Left hindlimb (tissue), 1 donor: ENCODE data around the gene YTHDF1.
"Not testable (repeated sequence)": the region's sequence is repeated elsewhere in the genome, so short reads cannot be mapped to it uniquely, and the experiment has no call there.

Source experiments
- DNase-seq: peaks from one replicate; pipeline ENCODE4 v3.0.0-alpha.2; 2018

The YTHDF1 gene

DNA sequence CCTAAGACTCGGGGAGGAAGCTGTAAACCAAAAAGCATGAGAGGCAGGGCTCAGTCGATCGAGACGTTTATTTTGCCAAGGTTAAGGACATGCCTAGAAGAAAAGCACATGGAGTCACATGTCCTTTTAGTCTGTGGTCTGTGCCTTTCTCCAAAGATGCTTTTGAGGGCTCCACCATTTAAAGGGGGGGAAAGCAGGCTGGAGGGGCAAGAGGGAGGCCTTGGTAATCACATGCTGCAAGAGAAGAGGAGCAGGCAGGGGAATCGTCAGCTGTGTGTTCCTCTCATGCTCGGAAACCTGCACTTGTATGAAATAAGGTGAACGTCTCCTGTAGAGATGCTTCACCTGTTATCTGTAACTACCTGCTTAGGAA, 9.1 kb upstream of the YTHDF1 start:
- DNase-seq: no peak

DNA sequence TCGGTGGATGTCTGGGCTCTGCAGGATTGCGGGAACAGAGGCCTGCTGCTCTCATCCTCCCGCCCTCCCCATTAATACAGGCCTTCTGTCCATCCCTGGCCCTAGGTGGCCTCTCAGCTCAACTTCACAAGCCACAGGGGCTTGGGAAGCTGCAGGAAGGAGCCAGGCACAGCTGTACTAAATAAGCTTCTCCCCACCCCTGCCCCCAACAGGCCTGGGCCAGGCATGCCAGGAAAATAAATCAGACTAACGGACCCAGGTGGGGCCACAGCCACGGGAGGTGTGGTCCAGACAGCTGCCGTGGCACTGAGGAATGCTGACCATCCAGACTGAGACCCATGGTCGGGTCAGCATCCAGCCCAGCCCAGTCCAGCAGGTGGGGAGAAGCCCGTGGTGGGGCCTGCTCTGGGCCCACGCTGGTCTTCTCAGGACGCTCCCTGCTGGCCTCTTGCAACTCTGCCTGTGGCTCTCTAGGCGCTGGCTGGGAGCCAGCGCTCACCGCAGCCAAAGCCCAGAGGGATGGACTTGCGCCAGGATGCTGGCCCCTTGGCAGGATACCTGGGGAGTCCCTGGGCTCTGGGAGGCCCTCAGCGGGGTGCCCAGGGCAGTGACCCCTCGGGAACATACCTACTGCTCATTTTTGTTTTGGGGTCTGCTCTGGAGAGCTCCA, 8.6 kb upstream of the YTHDF1 start:
- no peak for DNase-seq

DNA sequence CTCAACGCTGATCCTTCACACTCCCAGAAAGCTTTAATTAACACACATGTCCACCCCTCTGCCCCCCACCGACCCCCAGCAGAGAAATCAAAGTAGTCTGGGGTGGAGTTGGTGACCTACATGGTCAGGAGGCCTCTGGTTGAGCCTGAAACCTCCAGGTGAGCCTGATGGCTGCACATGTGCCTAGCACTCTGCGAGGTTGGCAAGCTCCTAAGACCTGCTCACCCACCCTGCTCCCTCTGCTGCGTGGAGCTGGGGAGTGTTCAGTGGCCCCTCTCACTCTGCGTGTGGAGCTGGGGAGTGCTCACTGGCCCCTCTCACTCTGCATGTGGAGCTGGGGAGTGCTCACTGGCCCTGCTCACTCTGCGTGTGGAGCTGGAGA, 7.9 kb upstream of the YTHDF1 start:
- DNase-seq: no peak

DNA sequence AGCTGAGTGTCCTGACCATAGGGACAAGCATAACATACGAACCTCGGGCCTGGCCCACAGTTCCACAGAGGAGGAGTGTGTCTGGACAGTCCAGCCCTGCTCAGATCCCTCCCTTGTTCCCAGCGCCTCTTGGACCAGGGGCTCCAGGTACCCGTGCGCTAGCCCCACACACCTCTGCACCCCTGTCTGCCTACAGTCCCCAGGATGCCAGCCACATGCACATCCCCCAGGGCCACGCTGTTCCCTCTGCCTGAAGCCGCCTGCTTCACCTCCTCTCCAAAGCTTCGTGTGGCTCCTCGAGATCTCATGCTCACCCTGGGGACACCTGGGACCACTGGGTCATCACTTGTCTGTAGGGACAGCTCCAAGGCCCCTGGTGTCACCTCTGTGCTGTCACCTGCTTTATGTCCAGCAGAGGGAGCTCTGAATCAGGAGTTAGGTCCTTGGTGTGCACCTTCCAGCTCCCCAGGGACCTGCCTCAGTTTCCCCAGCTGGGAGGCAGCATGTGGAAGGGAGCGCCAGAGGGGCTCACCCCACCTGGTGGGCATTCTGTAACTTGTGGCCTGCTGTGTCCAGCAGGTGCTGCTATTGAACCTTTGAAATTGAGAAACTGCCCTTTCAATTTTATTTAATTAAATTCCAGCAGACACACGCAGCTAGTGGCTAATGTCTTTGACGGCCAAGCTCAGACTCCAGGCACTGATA, 7.3 kb upstream of the YTHDF1 start:
- DNase-seq: no peak

DNA sequence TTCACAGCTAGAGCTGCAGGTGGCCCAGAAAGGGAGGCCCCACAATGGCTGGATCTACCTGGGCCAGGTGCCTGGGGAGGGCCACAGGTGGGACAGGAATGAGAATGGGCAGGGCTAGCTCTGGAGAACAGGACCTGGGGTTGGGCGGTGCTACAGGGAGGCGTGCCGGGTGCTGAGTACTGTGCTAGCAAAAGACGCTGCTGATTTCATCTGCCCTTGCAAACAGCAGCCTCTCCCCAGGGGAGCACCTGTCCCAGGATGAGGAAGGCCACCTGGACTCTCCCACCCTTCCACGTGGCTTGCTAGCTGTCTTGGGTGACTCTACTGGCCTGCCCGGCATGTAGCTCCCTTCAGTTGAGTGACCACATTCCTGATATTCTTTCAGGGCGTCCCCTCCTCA, 6.6 kb upstream of the YTHDF1 start:
- DNase-seq: no peak

DNA sequence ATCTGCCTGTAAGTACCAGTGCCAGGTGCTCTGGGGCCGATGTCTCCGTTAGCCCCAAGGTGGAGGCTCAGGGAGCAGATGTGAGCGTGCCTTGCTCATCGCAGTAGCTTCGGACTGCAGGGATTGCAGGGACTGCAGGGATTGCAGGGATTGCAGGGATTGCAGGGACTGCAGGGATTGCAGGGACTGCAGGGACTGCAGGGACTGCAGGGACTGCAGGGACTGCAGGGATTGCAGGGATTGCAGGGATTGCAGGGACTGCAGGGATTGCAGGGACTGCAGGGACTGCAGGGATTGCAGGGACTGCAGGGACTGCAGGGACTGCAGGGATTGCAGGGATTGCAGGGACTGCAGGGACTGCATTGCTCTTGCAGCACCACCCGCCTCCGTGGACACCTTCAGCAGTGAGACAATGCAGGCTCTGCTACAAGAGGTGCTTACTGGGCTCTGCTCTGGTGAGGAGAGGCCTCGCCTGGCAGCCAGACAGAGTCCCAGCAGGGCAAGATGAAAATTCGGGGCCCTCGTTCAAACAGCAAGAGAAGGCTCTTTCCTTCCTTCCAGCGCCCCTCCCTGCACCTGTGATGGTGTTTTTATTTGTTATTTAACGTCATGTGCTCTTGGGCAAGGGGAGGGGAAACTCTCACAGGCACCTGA, 5.6 kb upstream of the YTHDF1 start:
- DNase-seq: not testable (repeated sequence)

DNA sequence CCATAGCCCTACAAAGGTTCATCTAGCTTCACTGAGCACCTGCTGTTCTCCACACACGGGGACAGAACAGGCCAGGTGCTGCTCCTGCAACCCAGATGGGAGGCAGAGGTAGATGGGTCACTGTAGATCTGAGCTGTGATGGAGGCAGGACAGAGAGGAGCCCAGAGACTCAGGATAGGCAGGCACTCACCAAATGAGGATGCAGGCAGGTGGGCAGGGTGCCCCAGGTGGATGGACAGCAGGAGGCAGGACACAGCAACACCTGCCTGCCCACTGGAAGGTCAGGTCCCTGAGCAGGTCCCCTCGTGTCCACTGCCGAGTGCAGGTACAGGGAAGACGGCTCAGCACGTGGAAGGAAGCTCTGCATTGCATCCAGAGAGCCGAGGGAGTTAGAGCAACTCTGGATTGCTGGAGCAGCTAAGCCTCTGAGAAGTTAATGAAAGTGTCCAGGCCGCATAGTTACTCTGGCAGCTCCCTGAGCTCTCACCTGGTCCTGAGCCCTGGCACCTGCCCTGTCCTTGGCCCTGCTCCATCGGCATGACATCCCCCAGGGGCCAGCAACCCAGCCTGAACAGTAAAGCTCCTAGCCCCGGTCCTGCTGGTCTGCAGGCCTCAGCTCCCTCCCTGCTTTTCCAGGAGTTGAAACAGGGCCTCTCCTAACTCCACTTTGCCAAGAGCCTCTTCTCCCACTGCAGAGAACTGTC, 4.9 kb upstream of the YTHDF1 start:
- no peak for DNase-seq

DNA sequence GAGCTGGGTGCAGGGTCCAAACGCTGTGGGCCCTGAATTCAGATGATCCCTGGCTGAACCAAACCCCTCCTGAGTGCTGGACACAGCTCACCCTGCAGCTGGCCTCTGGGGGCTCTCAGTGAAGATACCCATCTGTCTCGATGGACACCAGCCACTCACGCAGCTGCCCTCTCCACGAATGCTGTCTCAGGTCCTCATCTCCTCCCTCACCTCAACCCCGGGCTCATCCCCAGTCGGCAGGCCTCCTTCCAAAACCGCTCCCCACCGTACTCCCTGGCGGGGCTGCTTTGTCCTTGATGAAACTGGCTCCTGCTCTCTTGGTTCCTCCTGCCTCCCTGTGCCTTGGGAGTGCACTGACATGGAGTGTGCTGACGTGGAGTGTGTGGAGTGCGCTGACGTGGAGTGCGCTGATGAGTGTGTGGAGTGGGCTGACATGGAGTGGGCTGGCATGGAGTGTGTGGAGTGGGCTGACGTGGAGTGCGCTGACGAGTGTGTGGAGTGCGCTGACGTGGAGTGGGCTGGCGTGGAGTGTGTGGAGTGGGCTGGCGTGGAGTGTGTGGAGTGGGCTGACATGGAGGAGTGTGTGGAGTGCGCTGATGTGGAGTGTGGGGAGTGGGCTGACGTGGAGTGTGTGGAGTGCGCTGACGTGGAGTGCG, 4.1 kb upstream of the YTHDF1 start:
- no peak for DNase-seq

DNA sequence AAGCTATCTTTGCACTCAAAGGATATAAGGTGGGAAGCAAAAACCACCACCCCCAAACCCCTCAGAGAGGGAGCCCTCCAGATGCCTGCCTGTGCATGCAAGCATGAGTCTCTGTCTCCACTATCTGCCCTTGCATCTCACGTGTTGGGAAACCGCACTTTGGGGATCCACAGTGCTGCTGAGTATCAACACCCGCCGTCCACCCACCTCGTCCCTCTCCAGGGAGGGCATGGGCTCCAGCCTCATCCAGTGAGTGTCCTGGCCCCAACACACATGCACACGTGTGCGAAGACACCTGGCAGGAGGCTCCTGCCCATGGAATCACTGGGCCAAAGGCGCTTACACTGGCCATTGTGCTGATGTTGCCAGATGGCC, 3.5 kb upstream of the YTHDF1 start:
- no peak for DNase-seq

DNA sequence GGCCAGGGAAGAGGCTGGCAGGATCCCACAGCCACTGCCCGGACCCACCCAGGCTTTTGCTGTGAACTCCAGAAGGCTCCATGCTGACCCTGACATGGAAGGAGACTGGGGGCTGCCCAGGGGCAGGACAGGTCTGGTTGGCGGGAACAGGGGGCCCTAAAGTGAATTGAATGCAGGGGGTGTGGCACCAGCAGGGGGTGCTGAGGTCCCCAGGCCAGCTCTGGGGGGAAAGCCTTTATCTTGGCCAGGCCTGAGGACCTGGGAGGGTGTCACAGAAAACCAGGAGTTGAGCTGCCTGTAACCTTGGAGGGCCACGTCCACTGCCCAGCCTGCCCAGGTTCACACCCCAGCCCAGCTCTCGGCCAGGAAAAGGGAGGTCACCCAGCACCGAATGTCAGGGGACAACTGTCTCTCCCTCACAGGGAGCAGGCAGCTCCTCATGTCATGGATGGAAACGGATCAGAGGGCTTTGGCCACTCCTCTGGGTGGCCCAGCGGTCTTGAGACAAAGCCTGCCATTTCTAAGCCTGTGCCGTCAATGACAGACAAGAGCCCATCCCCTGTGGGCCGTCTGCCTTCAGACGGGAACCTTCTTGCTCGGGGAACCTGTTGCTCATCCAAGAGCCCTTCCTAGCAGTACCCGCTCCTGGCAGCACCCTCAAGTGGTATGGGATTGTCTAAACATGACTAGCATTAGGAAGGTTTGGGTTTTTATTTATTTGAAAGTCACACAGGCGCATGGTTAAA, 2.9 kb upstream of the YTHDF1 start:
- DNase-seq: no peak

DNA sequence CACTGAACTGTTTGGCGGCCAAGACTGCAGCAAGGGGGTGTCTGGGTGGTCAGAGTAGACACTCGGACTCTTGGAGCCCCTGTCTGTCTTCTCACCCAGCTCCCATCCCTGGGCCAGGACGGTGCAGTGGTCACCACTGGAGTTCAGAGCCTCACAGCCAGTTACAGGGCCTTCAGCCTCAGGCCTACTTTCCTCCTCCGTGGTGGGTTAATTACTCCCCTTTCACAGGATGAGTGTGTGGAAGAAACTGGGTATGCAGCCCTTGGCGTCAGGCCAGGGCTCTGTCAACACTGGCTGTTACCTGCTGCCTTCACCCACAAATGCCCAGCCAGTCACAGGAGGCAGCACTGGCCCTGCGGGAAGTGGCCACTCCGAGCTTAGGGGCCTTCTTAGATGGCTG, 1.8 kb upstream of the YTHDF1 start:
- DNase-seq: no peak

DNA sequence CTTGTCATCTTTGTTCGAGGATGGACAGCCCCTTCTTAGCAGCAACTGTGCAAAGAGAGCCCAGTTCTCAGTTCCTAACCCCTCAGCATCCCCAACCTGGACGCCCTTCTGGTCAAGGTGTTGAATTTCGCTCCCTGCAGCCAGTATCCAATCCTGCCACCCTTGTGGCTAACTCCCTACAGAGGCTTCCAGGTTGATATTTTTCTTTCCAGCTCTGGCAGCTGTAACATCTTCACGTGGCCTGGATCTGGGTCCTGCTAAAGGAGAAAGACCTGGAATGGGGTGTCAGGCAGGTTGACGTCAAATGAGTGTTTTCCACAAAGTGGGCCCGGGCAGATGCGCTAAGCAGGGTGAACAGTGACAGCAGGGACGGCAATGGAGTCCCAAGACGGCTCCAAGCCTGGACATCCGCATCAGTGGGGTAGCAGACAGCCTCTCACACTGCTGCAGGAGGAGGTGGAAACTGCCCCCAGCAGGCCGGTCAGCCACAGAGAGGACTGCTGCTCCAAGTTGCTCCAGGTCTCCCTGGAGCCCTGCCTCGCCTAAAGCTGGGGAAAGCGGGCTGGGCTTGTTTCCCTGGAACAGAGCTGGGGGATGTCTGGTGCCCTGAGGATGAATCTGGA, 1.0 kb upstream of the YTHDF1 start:
- no peak for DNase-seq

DNA sequence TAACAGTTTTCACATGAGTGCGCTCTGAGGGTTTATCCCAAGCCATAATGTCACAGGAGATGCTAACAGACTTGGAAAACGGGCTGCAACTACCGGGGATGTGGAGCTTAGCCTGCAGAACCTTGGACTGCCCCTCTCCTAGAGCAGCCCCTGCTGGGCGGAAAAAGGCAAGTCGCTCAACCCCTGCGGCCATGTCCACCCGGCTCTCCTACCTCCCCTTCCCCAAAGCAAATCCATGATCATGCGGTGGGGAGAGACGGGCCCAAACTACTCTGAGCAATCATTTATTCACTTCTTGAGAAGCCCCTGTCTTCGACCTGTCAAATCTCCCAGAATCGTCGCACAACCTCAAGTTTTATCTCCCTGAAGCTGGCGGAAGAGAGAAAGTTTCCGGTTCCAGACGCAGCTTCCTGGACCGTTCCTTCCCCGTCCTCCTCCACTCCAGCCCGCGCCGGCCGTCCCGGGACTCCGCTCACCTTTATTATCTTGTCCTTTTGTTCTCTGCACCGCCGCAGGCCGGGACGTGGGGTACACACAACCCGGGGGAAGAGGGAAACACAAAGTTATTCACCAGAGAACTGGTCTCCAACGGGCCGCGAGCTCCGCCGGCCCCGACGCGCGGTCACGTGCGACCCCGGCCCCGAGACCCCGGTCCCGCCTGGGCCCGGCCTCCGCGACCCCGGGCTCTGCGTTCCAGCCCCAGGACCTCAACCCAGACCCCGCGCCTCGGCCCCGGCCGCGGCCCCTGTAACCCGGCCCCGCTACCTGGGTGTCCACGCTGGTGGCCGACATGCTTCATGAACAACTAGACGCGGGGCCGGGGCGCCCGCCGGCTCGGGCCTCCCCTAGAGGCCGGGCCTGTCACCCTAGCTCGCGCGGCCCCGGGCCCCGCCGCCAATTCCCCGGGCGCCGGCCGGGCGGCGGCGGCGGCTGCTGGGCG, 560 bp downstream of the YTHDF1 start:
- DNase-seq: no peak

DNA sequence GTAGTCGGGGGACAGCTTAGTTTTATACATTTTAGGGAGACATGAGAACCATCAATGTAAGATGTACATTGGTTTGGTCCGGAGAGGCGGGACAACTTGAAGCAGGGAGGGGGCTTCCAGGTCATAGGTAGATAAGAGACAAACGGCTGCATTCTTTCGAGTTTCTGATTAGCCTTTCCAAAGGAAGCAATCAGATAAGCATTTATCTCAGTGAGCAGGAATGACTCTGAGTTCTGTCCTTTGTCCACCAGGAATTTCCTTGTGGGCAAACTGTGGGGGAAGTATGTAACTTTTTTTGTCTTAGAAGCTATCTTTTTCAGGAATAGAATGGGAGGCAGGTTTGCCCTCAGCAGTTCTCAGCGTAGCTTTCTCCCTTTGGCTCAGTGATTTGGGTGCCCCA, 1.4 kb downstream of the YTHDF1 start:
- no peak for DNase-seq

DNA sequence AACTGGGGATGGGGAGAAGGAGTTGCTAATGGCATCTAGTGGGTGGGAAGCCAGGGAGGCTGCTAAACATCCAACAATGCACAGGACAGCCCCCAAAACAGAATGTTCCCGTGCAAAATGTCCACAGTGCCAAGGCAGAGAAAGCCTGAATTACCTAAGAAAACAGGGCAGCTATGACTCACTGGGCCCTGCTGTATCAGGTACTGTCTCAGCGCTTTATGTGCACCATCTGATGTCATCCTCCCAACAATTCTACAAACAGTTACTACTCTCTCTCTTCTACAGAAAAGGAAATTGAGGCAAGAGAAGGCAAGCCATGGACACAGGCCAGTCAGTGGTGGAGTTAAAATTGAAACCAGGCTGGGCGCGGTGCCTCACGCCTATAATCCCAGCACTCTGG, 3.1 kb downstream of the YTHDF1 start:
- DNase-seq: no peak

DNA sequence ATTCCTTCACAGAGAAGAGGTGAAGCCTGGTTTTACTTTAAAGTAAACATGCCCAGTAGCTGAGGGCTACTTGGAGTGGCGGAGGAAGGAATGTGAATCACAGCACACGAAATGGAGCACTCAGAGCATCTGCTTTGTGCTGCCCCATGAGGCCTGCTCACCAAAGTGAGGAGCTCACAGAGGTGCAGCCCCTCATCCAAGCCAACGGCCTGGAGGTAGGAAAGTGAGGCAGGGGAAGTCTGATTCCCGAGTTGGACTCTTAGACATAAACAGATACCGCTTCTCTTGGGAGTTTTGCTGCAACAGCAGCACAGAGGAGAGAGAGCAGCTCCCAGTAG, 3.6 kb downstream of the YTHDF1 start:
- no peak for DNase-seq

DNA sequence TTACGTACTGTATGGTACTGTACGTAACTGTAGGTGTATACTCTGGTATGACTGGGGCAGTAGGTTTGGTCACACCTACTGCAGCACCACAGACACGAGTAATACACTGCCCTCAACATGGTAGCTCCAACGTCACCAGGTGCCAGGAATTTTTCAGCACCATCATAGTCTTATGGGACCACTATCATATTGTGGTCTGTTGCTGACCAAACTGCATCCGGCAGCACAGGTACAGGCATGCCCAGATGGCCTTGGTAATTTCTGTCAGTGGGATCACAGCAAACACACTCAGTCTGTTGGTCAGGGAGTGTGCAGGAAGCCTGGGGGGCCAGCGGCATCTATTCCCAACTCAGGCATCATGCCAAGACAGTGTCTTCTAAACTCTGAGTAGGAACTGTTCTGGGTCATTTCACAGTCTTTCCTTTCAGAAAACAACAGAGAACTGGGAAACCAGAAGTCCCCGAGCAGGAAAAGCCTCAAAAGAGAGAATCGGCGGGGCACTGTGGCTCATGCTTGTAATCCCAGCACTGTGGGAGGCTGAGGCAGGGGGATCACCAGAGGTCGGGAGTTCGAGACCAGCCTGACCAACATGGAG, 5.8 kb downstream of the YTHDF1 start:
- DNase-seq: no peak

DNA sequence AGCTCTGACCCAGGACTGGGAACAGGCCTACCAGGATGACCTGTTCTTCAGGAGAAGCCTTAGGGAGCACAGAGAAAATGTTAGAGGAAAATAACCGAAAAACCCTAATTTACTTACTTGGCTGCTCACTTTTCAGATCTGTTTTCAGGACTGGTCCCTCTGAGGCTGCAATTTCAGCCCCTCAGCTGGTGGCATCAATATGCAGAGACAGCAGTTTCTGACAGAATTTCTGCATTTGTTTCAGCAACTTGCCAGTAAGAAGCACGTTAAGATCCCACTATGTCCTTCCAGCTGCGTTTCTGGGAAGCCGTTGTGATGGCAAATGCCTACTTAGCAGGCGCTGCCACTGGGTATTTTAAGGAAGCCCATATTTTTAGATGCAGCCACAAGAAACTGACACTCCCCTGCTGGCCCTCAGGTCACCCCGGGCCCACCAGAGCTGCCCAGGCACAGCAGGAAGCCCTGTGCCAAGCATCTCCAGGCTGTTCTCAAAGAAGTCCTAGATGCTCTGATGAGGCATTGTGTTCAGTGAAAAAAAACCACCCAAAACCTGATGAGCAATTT, 7.5 kb downstream of the YTHDF1 start:
- DNase-seq: no peak

DNA sequence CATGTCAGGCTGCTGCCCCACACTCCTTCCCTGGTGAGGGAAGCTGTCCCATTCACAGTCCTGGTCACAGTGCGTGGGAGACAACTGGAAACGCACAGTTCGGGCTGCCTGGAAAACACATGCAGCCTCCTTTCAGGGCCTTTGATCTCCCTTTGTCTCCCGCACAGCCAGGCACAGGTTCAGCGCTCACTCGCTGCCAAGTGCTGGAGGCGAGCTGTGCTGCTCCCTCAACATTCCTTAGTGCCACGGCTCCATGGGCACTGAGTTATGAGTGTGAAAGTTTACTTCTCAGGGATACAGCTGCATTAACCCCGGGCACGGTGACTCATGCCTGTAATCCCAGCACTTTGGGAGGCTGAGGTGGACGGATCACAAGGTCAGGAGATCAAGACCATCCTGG, 9.1 kb downstream of the YTHDF1 start:
- DNase-seq: no peak

DNA sequence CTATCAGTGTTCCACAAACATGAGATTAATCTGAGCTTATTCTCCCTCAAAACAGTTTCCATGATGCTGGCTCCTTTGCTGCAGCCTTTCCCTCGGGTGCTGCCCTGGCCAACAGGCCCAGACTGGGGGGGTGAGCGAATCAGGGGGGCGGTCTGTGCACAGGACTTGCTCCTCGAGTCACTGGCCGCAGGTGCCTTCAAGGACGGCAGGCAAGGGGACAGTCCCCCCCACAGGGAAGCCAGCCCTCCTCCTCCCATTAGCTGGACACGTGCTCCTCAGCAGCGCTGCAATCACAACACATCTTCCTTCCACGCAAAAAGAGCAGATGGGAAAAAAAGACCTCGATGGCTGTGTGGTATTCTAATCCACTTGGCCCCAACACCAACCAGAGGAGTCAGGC, 10.0 kb downstream of the YTHDF1 start:
- no peak for DNase-seq
